ENCODE measurements around the gene RBFOX1.

RBFOX1 gene

GRCh38 chr16:7362231-7362630 is 29.6 kb downstream of the RBFOX1 start:
- H3F3A ChIP-seq (ENCODE audit: low read depth): no peaks in the 10 kb centered on the region
- no peaks in the 10 kb centered on the region for H3K36me3 ChIP-seq (ENCODE audit: insufficient read depth, low read length)
- no peaks in the 10 kb centered on the region for H3K9me2 ChIP-seq (replicated peaks; ENCODE audit: low read depth, low read length)
- H2AFZ ChIP-seq (ENCODE audit: low read length): no peak overlapping the region
- no peaks in the 10 kb centered on the region for H4K20me1 ChIP-seq (ENCODE audit: insufficient read depth, low read length, poor library complexity, severe bottlenecking)
- no peaks in the 10 kb centered on the region for H3K27me3 ChIP-seq (ENCODE audit: insufficient read depth, low read length, poor library complexity, severe bottlenecking)
- H3K9ac ChIP-seq (ENCODE audit: low read depth, low read length, poor library complexity, severe bottlenecking): no peak overlapping the region
- TF ChIP-seq CTCF (conservative IDR thresholded peaks at IDR 0.05; ENCODE audit: low read length) (no peak), EZH2phosphoT487 (IDR thresholded peaks at IDR 0.05; ENCODE audit: borderline replicate concordance) (no peak)
- H3K4me3 ChIP-seq (ENCODE audit: low read length, poor library complexity, severe bottlenecking): no peak overlapping the region
- H3K4me2 ChIP-seq (ENCODE audit: low read depth, low read length, poor library complexity, severe bottlenecking): no peak overlapping the region
- no peaks in the 10 kb centered on the region for H3K9me3 ChIP-seq (ENCODE audit: insufficient read depth, low read depth, low read length)
- H3K79me2 ChIP-seq (ENCODE audit: insufficient read depth, low read length): no peaks in the 10 kb centered on the region
- no peaks in the 10 kb centered on the region for H3K4me1 ChIP-seq (ENCODE audit: insufficient read depth, low read length, poor library complexity, severe bottlenecking)

GRCh38 chr16:7363422-7364417 is 31.1 kb downstream of the RBFOX1 start:
- H2AFZ ChIP-seq (ENCODE audit: low read length): no peak overlapping the region
- H3K9ac ChIP-seq (ENCODE audit: low read depth, low read length, poor library complexity, severe bottlenecking): no peak overlapping the region
- no peak for TF ChIP-seq CTCF (conservative IDR thresholded peaks at IDR 0.05; ENCODE audit: low read length)
- no peaks in the 10 kb centered on the region for H3F3A ChIP-seq (ENCODE audit: low read depth)
- no peaks in the 10 kb centered on the region for H3K9me3 ChIP-seq (ENCODE audit: insufficient read depth, low read depth, low read length)
- no peak overlapping the region for H3K4me2 ChIP-seq (ENCODE audit: low read depth, low read length, poor library complexity, severe bottlenecking)
- no peaks in the 10 kb centered on the region for H4K20me1 ChIP-seq (ENCODE audit: insufficient read depth, low read length, poor library complexity, severe bottlenecking)
- H3K9me2 ChIP-seq (replicated peaks; ENCODE audit: low read depth, low read length): no peaks in the 10 kb centered on the region
- no peaks in the 10 kb centered on the region for H3K79me2 ChIP-seq (ENCODE audit: insufficient read depth, low read length)
- no peaks in the 10 kb centered on the region for H3K36me3 ChIP-seq (ENCODE audit: insufficient read depth, low read length)
- no peaks in the 10 kb centered on the region for H3K4me1 ChIP-seq (ENCODE audit: insufficient read depth, low read length, poor library complexity, severe bottlenecking)
- H3K27me3 ChIP-seq (ENCODE audit: insufficient read depth, low read length, poor library complexity, severe bottlenecking): no peaks in the 10 kb centered on the region
- no peak overlapping the region for H3K4me3 ChIP-seq (ENCODE audit: low read length, poor library complexity, severe bottlenecking)

DNA sequence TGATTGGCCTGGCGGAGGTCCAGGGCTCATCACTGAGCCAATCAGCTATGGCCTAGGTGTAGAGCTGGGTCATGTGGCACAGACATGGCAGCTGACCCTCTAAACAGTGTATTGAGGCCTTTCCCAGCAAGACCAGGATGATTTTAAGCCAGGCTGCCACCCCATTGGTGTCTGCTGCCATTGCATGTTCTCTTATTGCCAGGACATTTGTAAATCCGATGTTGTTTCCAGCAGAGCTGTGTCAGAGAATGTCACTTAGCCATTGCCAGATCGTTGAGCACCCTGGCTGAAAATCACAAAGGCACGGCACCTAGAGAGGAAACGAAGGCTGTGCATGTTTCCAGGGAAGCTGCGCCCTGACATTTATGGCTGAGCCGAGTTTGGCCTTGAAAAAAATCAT is 33.4 kb downstream of the RBFOX1 start:
- H2AFZ ChIP-seq (ENCODE audit: low read length): no peak overlapping the region
- H3F3A ChIP-seq (ENCODE audit: low read depth): no peaks in the 10 kb centered on the region
- H3K4me2 ChIP-seq (ENCODE audit: low read depth, low read length, poor library complexity, severe bottlenecking): no peak overlapping the region
- H3K9me3 ChIP-seq (ENCODE audit: insufficient read depth, low read depth, low read length): no peaks in the 10 kb centered on the region
- H3K36me3 ChIP-seq (ENCODE audit: insufficient read depth, low read length): no peaks in the 10 kb centered on the region
- H3K9ac ChIP-seq (ENCODE audit: low read depth, low read length, poor library complexity, severe bottlenecking): no peak overlapping the region
- no peaks in the 10 kb centered on the region for H3K79me2 ChIP-seq (ENCODE audit: insufficient read depth, low read length)
- H3K4me3 ChIP-seq (ENCODE audit: low read length, poor library complexity, severe bottlenecking): no peak overlapping the region
- no peaks in the 10 kb centered on the region for H3K4me1 ChIP-seq (ENCODE audit: insufficient read depth, low read length, poor library complexity, severe bottlenecking)
- no peak for TF ChIP-seq EZH2phosphoT487 (IDR thresholded peaks at IDR 0.05; ENCODE audit: borderline replicate concordance)
- TF ChIP-seq CTCF (conservative IDR thresholded peaks at IDR 0.05; ENCODE audit: low read length): no peak
- H3K27me3 ChIP-seq (ENCODE audit: insufficient read depth, low read length, poor library complexity, severe bottlenecking): no peaks in the 10 kb centered on the region
- no peaks in the 10 kb centered on the region for H4K20me1 ChIP-seq (ENCODE audit: insufficient read depth, low read length, poor library complexity, severe bottlenecking)
- no peaks in the 10 kb centered on the region for H3K9me2 ChIP-seq (replicated peaks; ENCODE audit: low read depth, low read length)
